ENCODE measurements around the gene DNAJB6. TPM values are rescaled to one million over a fixed set of nuclear protein-coding genes. Genes with fewer than 3 reads are reported as not detected.
A peak's percentile ranks its signal among the peaks of the same experiment; 100 is the strongest.

The DNAJB6 gene
- total RNA-seq, 1 experiment from 2014 or later, result 137 TPM

DNA sequence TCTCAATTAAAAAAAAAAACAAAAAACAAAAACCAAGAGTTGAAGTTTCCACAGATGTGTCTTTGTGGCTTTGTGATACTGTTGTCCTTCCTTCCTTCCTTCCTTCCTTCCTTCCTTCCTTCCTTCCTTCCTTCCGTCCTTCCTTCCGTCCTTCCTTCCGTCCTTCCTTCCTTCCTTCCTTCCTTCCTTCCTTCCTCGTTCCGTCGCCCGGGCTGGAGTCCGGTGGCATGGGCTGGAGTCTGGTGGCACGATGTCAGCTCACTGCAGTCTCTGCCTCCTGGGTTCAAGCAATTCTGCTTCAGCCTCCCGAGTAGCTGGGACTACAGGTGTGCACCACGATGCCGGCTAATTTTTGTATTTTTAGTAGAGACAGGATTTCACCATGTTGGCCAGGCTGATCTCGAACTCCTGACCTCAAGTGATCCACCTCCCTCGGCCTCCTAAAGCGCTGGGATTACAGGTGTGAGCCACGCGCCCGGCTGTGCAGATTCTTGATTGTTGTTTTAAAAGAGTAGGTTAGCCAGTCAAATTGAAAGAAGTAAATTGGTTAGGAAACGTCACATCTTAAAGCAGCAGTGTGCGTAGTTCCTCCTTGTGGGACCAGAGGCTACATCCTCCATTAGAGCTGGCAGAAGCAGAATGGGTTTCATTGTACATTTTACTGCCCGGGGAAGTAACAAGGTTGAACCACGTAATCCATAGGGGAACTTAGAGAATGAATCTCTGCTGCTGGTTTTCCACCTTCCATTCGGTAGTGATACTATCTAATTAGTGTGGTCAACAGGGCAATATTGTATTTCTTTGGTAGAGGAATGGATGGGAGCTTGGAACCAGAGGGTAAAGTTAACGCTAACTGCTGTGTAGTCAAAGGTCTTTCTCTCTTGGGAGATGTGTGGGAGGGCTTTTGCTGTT is 20.6 kb downstream of the DNAJB6 start:
- no peak overlapping the region for H3K4me3 Mint-ChIP-seq (ENCODE audit: low read depth, unreplicated experiment)
- intact Hi-C loops (cut with micrococcal nuclease; ENCODE audit: unreplicated experiment), result no loop called here
- BruUV-seq (replicated peaks), result no TSS peak
- H3K9me3 Mint-ChIP-seq (ENCODE audit: low read depth, unreplicated experiment), result no peaks in the 10 kb centered on the region
- no peaks in the 10 kb centered on the region for H3K27me3 Mint-ChIP-seq (ENCODE audit: unreplicated experiment)
- TF ChIP-seq, protein P1, sequence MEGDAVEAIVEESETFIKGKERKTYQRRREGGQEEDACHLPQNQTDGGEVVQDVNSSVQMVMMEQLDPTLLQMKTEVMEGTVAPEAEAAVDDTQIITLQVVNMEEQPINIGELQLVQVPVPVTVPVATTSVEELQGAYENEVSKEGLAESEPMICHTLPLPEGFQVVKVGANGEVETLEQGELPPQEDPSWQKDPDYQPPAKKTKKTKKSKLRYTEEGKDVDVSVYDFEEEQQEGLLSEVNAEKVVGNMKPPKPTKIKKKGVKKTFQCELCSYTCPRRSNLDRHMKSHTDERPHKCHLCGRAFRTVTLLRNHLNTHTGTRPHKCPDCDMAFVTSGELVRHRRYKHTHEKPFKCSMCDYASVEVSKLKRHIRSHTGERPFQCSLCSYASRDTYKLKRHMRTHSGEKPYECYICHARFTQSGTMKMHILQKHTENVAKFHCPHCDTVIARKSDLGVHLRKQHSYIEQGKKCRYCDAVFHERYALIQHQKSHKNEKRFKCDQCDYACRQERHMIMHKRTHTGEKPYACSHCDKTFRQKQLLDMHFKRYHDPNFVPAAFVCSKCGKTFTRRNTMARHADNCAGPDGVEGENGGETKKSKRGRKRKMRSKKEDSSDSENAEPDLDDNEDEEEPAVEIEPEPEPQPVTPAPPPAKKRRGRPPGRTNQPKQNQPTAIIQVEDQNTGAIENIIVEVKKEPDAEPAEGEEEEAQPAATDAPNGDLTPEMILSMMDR (IDR thresholded peaks at IDR 0.05; ENCODE audit: unreplicated experiment), result no peak
- peaks cover 37% of the 10 kb centered on the region for H3K4me1 Mint-ChIP-seq (ENCODE audit: low read depth, unreplicated experiment)
- peaks cover 44% of the 10 kb centered on the region for H3K36me3 Mint-ChIP-seq (ENCODE audit: insufficient read depth, unreplicated experiment)
- DNase-seq, result no peak
- no peak overlapping the region for H3K27ac Mint-ChIP-seq (ENCODE audit: unreplicated experiment)
- CTCF ChIA-PET, result no interaction called here

DNA sequence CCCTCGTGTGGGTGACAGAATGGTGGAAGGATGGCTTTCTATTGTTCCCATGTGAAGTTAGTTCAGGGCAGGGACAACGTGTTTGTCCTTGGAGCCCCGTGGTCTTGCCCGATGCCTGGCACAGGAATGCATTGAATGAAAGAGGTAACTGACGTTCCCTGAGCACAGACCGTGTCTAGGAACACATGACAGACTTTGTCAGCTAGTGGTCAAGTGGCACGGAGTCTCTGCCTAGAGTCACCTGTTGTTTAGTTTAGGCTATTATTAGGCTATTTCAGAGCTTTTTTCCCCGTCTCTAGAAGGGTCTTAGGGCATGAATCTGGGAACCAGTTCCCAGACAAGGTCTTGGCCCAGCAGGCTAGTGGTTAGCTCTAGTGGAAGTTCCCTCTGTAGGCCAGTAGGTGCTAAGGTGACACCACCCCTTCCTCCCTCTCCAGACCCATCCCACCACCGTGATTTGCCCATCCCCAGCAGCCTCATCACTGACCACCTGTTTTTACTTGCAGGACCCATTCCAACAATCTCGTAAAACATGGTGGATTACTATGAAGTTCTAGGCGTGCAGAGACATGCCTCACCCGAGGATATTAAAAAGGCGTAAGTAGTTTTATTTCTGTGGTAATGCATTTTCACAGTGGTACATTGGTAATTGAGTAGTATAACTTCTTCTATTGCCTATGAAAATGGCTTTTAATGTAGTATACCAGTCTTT is 21.4 kb downstream of the DNAJB6 start:
- Mint-ChIP-seq H3K4me3 (ENCODE audit: low read depth, unreplicated experiment) (no peak overlapping the region), H3K36me3 (ENCODE audit: insufficient read depth, unreplicated experiment) (peaks cover 52% of the 10 kb centered on the region), H3K9me3 (ENCODE audit: low read depth, unreplicated experiment) (no peaks in the 10 kb centered on the region), H3K27me3 (ENCODE audit: unreplicated experiment) (no peaks in the 10 kb centered on the region), H3K27ac (ENCODE audit: unreplicated experiment) (no peak overlapping the region), H3K4me1 (ENCODE audit: low read depth, unreplicated experiment) (peaks cover 29% of the 10 kb centered on the region)
- no peak for DNase-seq
- TF ChIP-seq, protein P1 (IDR thresholded peaks at IDR 0.05; ENCODE audit: unreplicated experiment), result no peak
- intact Hi-C loops (cut with micrococcal nuclease; ENCODE audit: unreplicated experiment), result no loop called here
- no TSS peak for BruUV-seq (replicated peaks)
- CTCF ChIA-PET, result no interaction called here

DNA sequence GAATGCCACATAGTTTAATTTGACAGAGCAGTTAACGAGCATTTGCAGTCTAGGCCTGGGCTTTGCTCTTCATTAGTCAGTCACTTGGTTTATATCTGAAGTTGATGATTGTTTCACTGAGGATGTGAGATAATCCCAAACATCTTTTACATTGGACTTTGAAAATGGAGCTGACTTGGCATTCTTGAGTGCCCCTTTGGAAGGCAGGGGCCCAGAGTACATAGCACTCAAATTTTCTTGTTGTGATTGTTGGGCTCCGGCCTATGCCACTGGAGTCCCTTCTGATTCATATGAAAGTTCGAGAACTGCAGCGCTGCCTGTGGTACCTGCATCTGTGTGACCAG is 21.9 kb downstream of the DNAJB6 start:
- Mint-ChIP-seq H3K9me3 (ENCODE audit: low read depth, unreplicated experiment) (no peaks in the 10 kb centered on the region), H3K4me1 (ENCODE audit: low read depth, unreplicated experiment) (peaks cover 24% of the 10 kb centered on the region), H3K27ac (ENCODE audit: unreplicated experiment) (no peak overlapping the region), H3K4me3 (ENCODE audit: low read depth, unreplicated experiment) (no peak overlapping the region), H3K27me3 (ENCODE audit: unreplicated experiment) (no peaks in the 10 kb centered on the region), H3K36me3 (ENCODE audit: insufficient read depth, unreplicated experiment) (peaks cover 52% of the 10 kb centered on the region)
- TF ChIP-seq, protein P1 (IDR thresholded peaks at IDR 0.05; ENCODE audit: unreplicated experiment), result no peak
- intact Hi-C loops (cut with micrococcal nuclease; ENCODE audit: unreplicated experiment), result no loop called here
- CTCF ChIA-PET, result no interaction called here
- BruUV-seq (replicated peaks), result TSS peak; percentile 35
- no peak for DNase-seq

DNA sequence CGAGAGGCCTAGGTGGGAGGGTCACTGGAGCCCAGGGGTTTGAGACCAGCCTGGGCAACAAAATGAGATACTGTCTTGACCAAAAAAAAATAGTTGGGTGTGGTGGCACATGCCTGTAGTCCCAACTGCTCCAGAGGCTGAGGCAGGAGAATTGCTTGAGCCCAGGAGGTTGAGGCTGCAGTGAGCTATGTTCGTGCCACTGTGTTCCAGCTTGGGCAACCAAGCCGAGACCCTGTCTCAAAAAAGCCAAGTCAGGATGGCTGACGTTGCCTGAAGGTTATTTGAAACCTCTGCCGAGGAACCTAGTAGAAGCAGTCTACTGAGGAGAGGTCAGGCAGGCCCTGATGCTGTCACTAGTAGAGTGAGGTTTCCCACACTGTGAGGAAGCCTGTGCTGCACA is 22.8 kb downstream of the DNAJB6 start:
- no peak overlapping the region for H3K4me3 Mint-ChIP-seq (ENCODE audit: low read depth, unreplicated experiment)
- CTCF ChIA-PET, result no interaction called here
- no peaks in the 10 kb centered on the region for H3K27me3 Mint-ChIP-seq (ENCODE audit: unreplicated experiment)
- peaks cover 19% of the 10 kb centered on the region for H3K4me1 Mint-ChIP-seq (ENCODE audit: low read depth, unreplicated experiment)
- BruUV-seq (replicated peaks), result no TSS peak
- H3K9me3 Mint-ChIP-seq (ENCODE audit: low read depth, unreplicated experiment), result no peaks in the 10 kb centered on the region
- no peak overlapping the region for H3K27ac Mint-ChIP-seq (ENCODE audit: unreplicated experiment)
- intact Hi-C loops (cut with micrococcal nuclease; ENCODE audit: unreplicated experiment), result no loop called here
- DNase-seq, result no peak
- TF ChIP-seq, protein P1 (IDR thresholded peaks at IDR 0.05; ENCODE audit: unreplicated experiment), result no peak
- peaks cover 58% of the 10 kb centered on the region for H3K36me3 Mint-ChIP-seq (ENCODE audit: insufficient read depth, unreplicated experiment)

Measured in Calu3 (cell line).